Measurements from ENCODE around the gene NEBL. TPM values are rescaled to one million over a fixed set of nuclear protein-coding genes. Genes with fewer than 3 reads are reported as not detected.

The NEBL gene
- total RNA-seq, 2 donors from 2014 or later = 14.1 to 26.6 TPM

DNA sequence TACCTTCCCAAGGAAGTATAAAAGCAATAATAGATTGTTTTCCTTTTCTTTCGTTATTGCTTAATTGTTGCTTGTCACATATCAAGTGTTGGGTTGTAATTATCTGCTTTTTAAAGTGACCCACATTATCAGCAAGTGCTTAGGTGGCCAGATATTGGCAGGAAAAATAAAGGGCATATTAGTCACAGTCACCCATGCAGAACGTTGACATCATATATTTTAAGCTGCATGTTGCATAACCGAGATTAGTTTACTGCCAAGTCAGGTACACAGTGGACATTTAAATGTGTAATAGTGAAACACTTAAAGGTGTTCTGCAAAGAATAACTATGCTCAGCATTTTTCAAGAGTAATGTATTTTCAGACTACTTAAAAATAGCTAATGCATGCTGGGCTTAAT is 11.4 kb downstream of the NEBL start:
- H3K9me3 ChIP-seq = no peaks in the 10 kb centered on the region
- no peak overlapping the region for H3K4me3 ChIP-seq
- no peaks in the 10 kb centered on the region for H3K27me3 ChIP-seq
- no peak for DNase-seq
- intact Hi-C loops (cut with DNase I) = no loop called here
- TF ChIP-seq, protein P1, sequence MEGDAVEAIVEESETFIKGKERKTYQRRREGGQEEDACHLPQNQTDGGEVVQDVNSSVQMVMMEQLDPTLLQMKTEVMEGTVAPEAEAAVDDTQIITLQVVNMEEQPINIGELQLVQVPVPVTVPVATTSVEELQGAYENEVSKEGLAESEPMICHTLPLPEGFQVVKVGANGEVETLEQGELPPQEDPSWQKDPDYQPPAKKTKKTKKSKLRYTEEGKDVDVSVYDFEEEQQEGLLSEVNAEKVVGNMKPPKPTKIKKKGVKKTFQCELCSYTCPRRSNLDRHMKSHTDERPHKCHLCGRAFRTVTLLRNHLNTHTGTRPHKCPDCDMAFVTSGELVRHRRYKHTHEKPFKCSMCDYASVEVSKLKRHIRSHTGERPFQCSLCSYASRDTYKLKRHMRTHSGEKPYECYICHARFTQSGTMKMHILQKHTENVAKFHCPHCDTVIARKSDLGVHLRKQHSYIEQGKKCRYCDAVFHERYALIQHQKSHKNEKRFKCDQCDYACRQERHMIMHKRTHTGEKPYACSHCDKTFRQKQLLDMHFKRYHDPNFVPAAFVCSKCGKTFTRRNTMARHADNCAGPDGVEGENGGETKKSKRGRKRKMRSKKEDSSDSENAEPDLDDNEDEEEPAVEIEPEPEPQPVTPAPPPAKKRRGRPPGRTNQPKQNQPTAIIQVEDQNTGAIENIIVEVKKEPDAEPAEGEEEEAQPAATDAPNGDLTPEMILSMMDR (IDR thresholded peaks at IDR 0.05) = no peak
- H3K4me1 ChIP-seq = no peaks in the 10 kb centered on the region
- H3K27ac ChIP-seq = no peak overlapping the region
- H3K36me3 ChIP-seq = no peaks in the 10 kb centered on the region
- no peak overlapping the region for H3K9ac ChIP-seq (ENCODE audit: low read depth in 2 of 2, low read length in 2 of 2)

GRCh38 chr10:20883552-20883951 is 13.6 kb downstream of the NEBL start:
- TF ChIP-seq, protein P1 (IDR thresholded peaks at IDR 0.05) = no peak
- Histone ChIP-seq H3K27ac (no peak overlapping the region), H3K4me1 (no peaks in the 10 kb centered on the region), H3K9ac (ENCODE audit: low read depth in 2 of 2, low read length in 2 of 2) (no peak overlapping the region), H3K36me3 (no peaks in the 10 kb centered on the region), H3K27me3 (no peaks in the 10 kb centered on the region), H3K4me3 (no peak overlapping the region), H3K9me3 (no peaks in the 10 kb centered on the region)
- intact Hi-C loops (cut with DNase I) = no loop called here
- no peak for DNase-seq

DNA sequence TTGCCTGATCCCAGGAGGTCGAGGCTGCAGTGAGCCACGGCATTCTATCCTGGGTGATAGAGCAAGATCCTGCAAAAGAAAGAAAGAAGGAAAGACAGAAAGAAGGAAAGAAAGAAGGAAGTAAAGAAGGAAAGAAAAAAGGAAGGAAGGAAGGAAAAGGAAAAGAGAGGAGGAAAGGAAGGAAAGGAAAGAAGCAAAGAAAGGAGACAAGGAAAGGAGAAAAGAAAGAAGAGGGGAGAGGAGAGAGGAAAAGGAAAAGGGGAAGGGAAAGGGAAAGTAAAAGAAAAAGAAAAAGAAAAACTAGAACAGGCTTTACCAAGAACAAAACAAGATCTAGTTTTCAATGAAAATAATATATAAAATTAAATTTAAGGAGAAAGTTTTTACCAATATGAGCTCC is 15.0 kb downstream of the NEBL start:
- Histone ChIP-seq H3K27ac (no peak overlapping the region), H3K36me3 (no peaks in the 10 kb centered on the region), H3K9ac (ENCODE audit: low read depth in 2 of 2, low read length in 2 of 2) (no peak overlapping the region), H3K27me3 (no peaks in the 10 kb centered on the region), H3K4me3 (no peak overlapping the region), H3K9me3 (no peaks in the 10 kb centered on the region), H3K4me1 (no peaks in the 10 kb centered on the region)
- TF ChIP-seq, protein P1 (IDR thresholded peaks at IDR 0.05) = no peak
- no peak for DNase-seq
- intact Hi-C loops (cut with DNase I) = no loop called here

GRCh38 chr10:20879136-20879535 is 18.0 kb downstream of the NEBL start:
- Histone ChIP-seq H3K9me3 (no peaks in the 10 kb centered on the region), H3K9ac (ENCODE audit: low read depth in 2 of 2, low read length in 2 of 2) (no peak overlapping the region), H3K4me3 (no peak overlapping the region), H3K36me3 (no peaks in the 10 kb centered on the region), H3K27ac (peak overlapping the region; percentile 6), H3K4me1 (no peaks in the 10 kb centered on the region), H3K27me3 (no peaks in the 10 kb centered on the region)
- intact Hi-C loops (cut with DNase I) = no loop called here
- TF ChIP-seq, protein P1 (IDR thresholded peaks at IDR 0.05) = no peak
- DNase-seq = no peak

DNA sequence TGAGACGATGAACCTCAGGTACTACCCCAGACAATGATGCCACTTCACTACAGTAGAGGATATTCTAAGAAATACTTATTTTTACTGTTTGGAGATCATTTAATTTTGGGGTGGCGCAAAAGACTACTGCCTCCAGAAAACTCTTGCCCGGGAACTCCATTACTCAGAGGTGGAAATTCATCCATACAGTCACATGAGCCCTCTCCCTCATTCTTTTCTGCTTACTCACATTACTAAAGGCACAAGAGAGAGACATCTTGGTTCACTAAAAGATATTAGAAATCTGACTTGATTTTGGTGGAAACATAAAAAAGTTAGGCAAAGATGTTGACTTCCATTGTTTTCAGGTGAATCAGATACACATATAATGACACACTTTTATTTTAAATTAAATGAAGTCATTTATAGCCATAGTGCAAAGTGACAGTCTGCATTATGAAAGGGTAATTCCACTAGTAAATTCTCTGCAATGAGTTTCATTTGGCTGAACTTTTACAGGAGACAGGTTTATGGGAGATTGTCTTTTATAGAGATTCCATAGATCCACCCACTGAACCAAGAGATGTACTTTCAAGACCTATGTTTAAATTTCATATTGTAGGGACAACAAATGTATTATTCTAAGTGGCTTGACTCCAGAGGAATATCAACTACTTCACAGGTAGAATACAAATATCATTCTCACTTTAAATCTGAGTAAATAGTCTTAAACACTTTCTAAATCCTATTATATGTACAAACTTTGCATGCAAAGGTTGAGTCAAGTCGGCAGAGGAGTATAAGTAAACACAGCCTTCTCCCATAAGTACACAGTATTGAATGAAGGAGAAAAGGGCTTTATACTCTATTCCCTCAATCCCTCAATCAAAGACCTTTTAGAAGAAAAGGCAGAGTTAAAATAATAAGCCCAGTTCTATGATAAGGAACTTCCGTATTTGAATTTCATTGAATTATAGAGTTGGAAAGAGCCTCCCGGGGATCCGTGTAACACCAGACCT is 18.8 kb downstream of the NEBL start:
- no peak overlapping the region for H3K9ac ChIP-seq (ENCODE audit: low read depth in 2 of 2, low read length in 2 of 2)
- TF ChIP-seq, protein P1 (IDR thresholded peaks at IDR 0.05) = no peak
- H3K27me3 ChIP-seq = no peaks in the 10 kb centered on the region

More for the DNA sequence above, 18.8 kb downstream of the NEBL start:
- no peak overlapping the region for H3K4me3 ChIP-seq
- intact Hi-C loops (cut with DNase I) = no loop called here
- H3K36me3 ChIP-seq = no peaks in the 10 kb centered on the region
- no peaks in the 10 kb centered on the region for H3K4me1 ChIP-seq
- no peaks in the 10 kb centered on the region for H3K9me3 ChIP-seq
- H3K27ac ChIP-seq = peak overlapping the region; percentile 6
- DNase-seq = no peak

Data from colonic mucosa (tissue), 4 donors.